Measurements from ENCODE around the gene YY1.

- TF ChIP-seq POLR2A (IDR thresholded peaks at IDR 0.05; ENCODE audit: control extremely low read depth in 1 of 2, low read depth in 2 of 2, low read length in 2 of 2) (no peak), SP4 (IDR thresholded peaks at IDR 0.05; ENCODE audit: low read length) (no peak), SIRT6 (IDR thresholded peaks at IDR 0.05; ENCODE audit: low read length) (no peak), BRCA1 (IDR thresholded peaks at IDR 0.05; ENCODE audit: low read depth, low read length) (no peak), USF2 (IDR thresholded peaks at IDR 0.05; ENCODE audit: low read length) (no peak), RAD21 (IDR thresholded peaks at IDR 0.05 in 1 of 2, conservative IDR thresholded peaks at IDR 0.05 in 1 of 2; ENCODE audit: low read depth in 2 of 2, low read length in 2 of 2) (no peak)
- TF ChIP-seq, protein P1, sequence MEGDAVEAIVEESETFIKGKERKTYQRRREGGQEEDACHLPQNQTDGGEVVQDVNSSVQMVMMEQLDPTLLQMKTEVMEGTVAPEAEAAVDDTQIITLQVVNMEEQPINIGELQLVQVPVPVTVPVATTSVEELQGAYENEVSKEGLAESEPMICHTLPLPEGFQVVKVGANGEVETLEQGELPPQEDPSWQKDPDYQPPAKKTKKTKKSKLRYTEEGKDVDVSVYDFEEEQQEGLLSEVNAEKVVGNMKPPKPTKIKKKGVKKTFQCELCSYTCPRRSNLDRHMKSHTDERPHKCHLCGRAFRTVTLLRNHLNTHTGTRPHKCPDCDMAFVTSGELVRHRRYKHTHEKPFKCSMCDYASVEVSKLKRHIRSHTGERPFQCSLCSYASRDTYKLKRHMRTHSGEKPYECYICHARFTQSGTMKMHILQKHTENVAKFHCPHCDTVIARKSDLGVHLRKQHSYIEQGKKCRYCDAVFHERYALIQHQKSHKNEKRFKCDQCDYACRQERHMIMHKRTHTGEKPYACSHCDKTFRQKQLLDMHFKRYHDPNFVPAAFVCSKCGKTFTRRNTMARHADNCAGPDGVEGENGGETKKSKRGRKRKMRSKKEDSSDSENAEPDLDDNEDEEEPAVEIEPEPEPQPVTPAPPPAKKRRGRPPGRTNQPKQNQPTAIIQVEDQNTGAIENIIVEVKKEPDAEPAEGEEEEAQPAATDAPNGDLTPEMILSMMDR (IDR thresholded peaks at IDR 0.05; ENCODE audit: control extremely low read depth in 1 of 3, insufficient read depth in 1 of 3, low read depth in 1 of 3, low read length in 3 of 3): no peak
Measured at GRCh38 chr14:100224229-100224866, 14.6 kb upstream of the YY1 start.
